HUDEP-2 (cell line): Measurements from ENCODE around the gene CDCA8.
A peak's percentile ranks its signal among the peaks of the same experiment; 100 is the strongest.

ENCODE experiments used
- DNase-seq, 76 experiments: peaks; one replicate each; lab custom pipeline; 2025; ENCODE audit not compliant: unreplicated experiment in 76 of 76; lab: John Stamatoyannopoulos, UW

The CDCA8 gene

GRCh38 chr1:37714226-37714625, 21.9 kb downstream of the CDCA8 start:
- no peak for DNase-seq

- no peak for DNase-seq
Observed at GRCh38 chr1:37714689-37715088, 22.4 kb downstream of the CDCA8 start.

GRCh38 chr1:37716321-37716720, 24.0 kb downstream of the CDCA8 start:
- DNase-seq = no peak

GRCh38 chr1:37717631-37718030, 25.3 kb downstream of the CDCA8 start:
- no peak for DNase-seq

- no peak for DNase-seq
Observed at GRCh38 chr1:37718181-37718900, 26.0 kb downstream of the CDCA8 start.

- DNase-seq = no peak
Observed at GRCh38 chr1:37718901-37719571, 26.7 kb downstream of the CDCA8 start.

- no peak for DNase-seq
Observed at GRCh38 chr1:37719572-37720195, 27.4 kb downstream of the CDCA8 start.

GRCh38 chr1:37720231-37721130, 28.2 kb downstream of the CDCA8 start:
- peak in 23 of 76 experiments; percentile 6 to 34 (median 22) for DNase-seq

GRCh38 chr1:37721565-37721964, 29.2 kb downstream of the CDCA8 start:
- no peak for DNase-seq

- DNase-seq = no peak
Observed at GRCh38 chr1:37722181-37723071, 30.1 kb downstream of the CDCA8 start.

- no peak for DNase-seq
Observed at GRCh38 chr1:37723072-37723389, 30.7 kb downstream of the CDCA8 start.

- DNase-seq = no peak
Observed at GRCh38 chr1:37723390-37724078, 31.2 kb downstream of the CDCA8 start.

GRCh38 chr1:37724575-37724974, 32.3 kb downstream of the CDCA8 start:
- DNase-seq = no peak

- DNase-seq = no peak
Observed at GRCh38 chr1:37725851-37726613, 33.7 kb downstream of the CDCA8 start.

GRCh38 chr1:37726751-37727585, 34.7 kb downstream of the CDCA8 start:
- DNase-seq = no peak

- DNase-seq = no peak
Observed at GRCh38 chr1:37728416-37728815, 36.1 kb downstream of the CDCA8 start.

- no peak for DNase-seq
Observed at GRCh38 chr1:37730376-37730775, 38.1 kb downstream of the CDCA8 start.
